KMS-11 (cell line): ENCODE data around the gene NISCH.

Source experiments
- H2AFZ ChIP-seq: fragments of 200-600 bp; sonication (generic); 2 replicates; pipeline ENCODE4 v1.6.1; 2016; ENCODE audit warnings: antibody characterized with exemption, mixed run types, low read depth
- H3K27ac ChIP-seq: fragments of 200-600 bp; sonication (generic); 2 replicates; pipeline ENCODE4 v1.6.1; 2016; ENCODE audit warnings: mild to moderate bottlenecking, mixed run types
- H3K27me3 ChIP-seq: fragments of 200-600 bp; sonication (generic); 2 replicates; pipeline ENCODE4 v1.6.1; 2017; ENCODE audit warnings: mild to moderate bottlenecking, low read depth, mixed run types, moderate library complexity; ENCODE audit not compliant: insufficient read depth
- H3K36me3 ChIP-seq: fragments of 200-600 bp; sonication (generic); 2 replicates; pipeline ENCODE4 v1.6.1; 2017; ENCODE audit warnings: mild to moderate bottlenecking, mixed run types; ENCODE audit not compliant: insufficient read depth
- H3K4me1 ChIP-seq: fragments of 200-600 bp; sonication (generic); 2 replicates; pipeline ENCODE4 v1.6.1; 2016; ENCODE audit warnings: mild to moderate bottlenecking, low read depth, mixed run types; ENCODE audit not compliant: poor library complexity, severe bottlenecking
- H3K4me2 ChIP-seq: fragments of 200-600 bp; sonication (generic); 2 replicates; pipeline ENCODE4 v1.7.0; 2016; ENCODE audit warnings: mild to moderate bottlenecking, mixed run types
- H3K4me3 ChIP-seq: fragments of 200-600 bp; sonication (generic); IDR thresholded peaks from 2 replicates; pipeline ENCODE4 v1.6.1; 2017; ENCODE audit warnings: low read depth, low read length, mixed read lengths; ENCODE audit not compliant: insufficient read depth
- H3K79me2 ChIP-seq: fragments of 200-600 bp; sonication (generic); 2 replicates; pipeline ENCODE4 v1.6.1; 2016; ENCODE audit warnings: low read depth, mixed run types; ENCODE audit not compliant: insufficient read depth
- H3K9ac ChIP-seq: fragments of 200-600 bp; sonication (generic); 2 replicates; pipeline ENCODE4 v1.6.1; 2016; ENCODE audit warnings: mild to moderate bottlenecking, mixed run types
- H4K20me1 ChIP-seq: fragments of 200-600 bp; sonication (generic); 2 replicates; pipeline ENCODE4 v1.6.1; 2016; ENCODE audit warnings: mild to moderate bottlenecking, mixed run types; ENCODE audit not compliant: insufficient read depth
- CTCF ChIP-seq: fragments of 200-600 bp; sonication (generic); conservative IDR thresholded peaks from 2 replicates; pipeline ENCODE4 v1.6.1; 2017; ENCODE audit warnings: low read depth, mild to moderate bottlenecking, antibody characterized with exemption, low read length, moderate library complexity, mixed read lengths

NISCH gene

GRCh38 chr3:52408466-52408865 is 46.9 kb upstream of the NISCH start:
- no peak overlapping the region for H3K9ac ChIP-seq
- no peaks in the 10 kb centered on the region for H3K36me3 ChIP-seq
- H3K4me1 ChIP-seq, result peaks cover 14% of the 10 kb centered on the region
- H3K4me2 ChIP-seq, result peak overlapping the region; percentile 71
- no peak overlapping the region for H2AFZ ChIP-seq
- no peak overlapping the region for H3K27ac ChIP-seq
- TF ChIP-seq CTCF, result no peak
- no peaks in the 10 kb centered on the region for H3K27me3 ChIP-seq
- peaks cover 14% of the 10 kb centered on the region; the same call in 1 of the 2 replicates for H3K79me2 ChIP-seq
- no peaks in the 10 kb centered on the region for H4K20me1 ChIP-seq
- H3K4me3 ChIP-seq, result no peak overlapping the region

GRCh38 chr3:52415800-52416199 is 39.6 kb upstream of the NISCH start:
- no peaks in the 10 kb centered on the region for H3K27me3 ChIP-seq
- H4K20me1 ChIP-seq, result no peaks in the 10 kb centered on the region
- no peak overlapping the region for H3K4me2 ChIP-seq
- no peak for TF ChIP-seq CTCF
- H3K4me1 ChIP-seq, result peaks cover 14% of the 10 kb centered on the region
- no peaks in the 10 kb centered on the region for H3K79me2 ChIP-seq
- no peak overlapping the region for H3K4me3 ChIP-seq
- no peak overlapping the region for H3K27ac ChIP-seq
- H3K36me3 ChIP-seq, result no peaks in the 10 kb centered on the region
- H3K9ac ChIP-seq, result no peak overlapping the region
- H2AFZ ChIP-seq, result no peak overlapping the region

GRCh38 chr3:52420388-52420787 is 35.0 kb upstream of the NISCH start:
- Histone ChIP-seq H2AFZ (no peak overlapping the region), H3K4me1 (no peaks in the 10 kb centered on the region), H3K4me2 (no peak overlapping the region), H3K9ac (no peak overlapping the region), H3K4me3 (no peak overlapping the region), H3K27me3 (no peaks in the 10 kb centered on the region), H3K27ac (no peak overlapping the region), H3K36me3 (no peaks in the 10 kb centered on the region), H4K20me1 (no peaks in the 10 kb centered on the region), H3K79me2 (no peaks in the 10 kb centered on the region)
- TF ChIP-seq CTCF, result no peak

- no peak overlapping the region for H3K4me3 ChIP-seq
- H3K27ac ChIP-seq, result no peak overlapping the region
- H3K36me3 ChIP-seq, result no peaks in the 10 kb centered on the region
- H3K27me3 ChIP-seq, result no peaks in the 10 kb centered on the region
- TF ChIP-seq CTCF, result no peak
- H3K9ac ChIP-seq, result no peak overlapping the region
- no peak overlapping the region for H3K4me2 ChIP-seq
- H3K4me1 ChIP-seq, result no peaks in the 10 kb centered on the region
- no peaks in the 10 kb centered on the region for H3K79me2 ChIP-seq
- H4K20me1 ChIP-seq, result no peaks in the 10 kb centered on the region
- H2AFZ ChIP-seq, result no peak overlapping the region
These were observed 32.7 kb upstream of the NISCH start for GRCh38 chr3:52422669-52423068.

- H2AFZ ChIP-seq, result no peak overlapping the region
- H3K27ac ChIP-seq, result no peak overlapping the region
- H4K20me1 ChIP-seq, result no peaks in the 10 kb centered on the region
- no peak overlapping the region for H3K4me2 ChIP-seq
- no peak overlapping the region for H3K4me3 ChIP-seq
- TF ChIP-seq CTCF, result no peak
- no peaks in the 10 kb centered on the region for H3K79me2 ChIP-seq
- H3K9ac ChIP-seq, result no peak overlapping the region
- no peaks in the 10 kb centered on the region for H3K27me3 ChIP-seq
- no peaks in the 10 kb centered on the region for H3K36me3 ChIP-seq
- no peaks in the 10 kb centered on the region for H3K4me1 ChIP-seq
These were observed 32.2 kb upstream of the NISCH start for GRCh38 chr3:52423173-52423572.
